ENCODE measurements around the gene LIMS1. TPM values are rescaled to one million over a fixed set of nuclear protein-coding genes. Genes with fewer than 3 reads are reported as not detected.
A peak's percentile ranks its signal among the peaks of the same experiment; 100 is the strongest.
"Not testable (repeated sequence)": the region's sequence is repeated elsewhere in the genome, so short reads cannot be mapped to it uniquely, and the experiment has no call there.

Gene LIMS1
- total and polyA plus RNA-seq, 2 of the 13 experiments (the other 11 are each of a cell fraction or from before 2014, with no cell fraction given), result 38.3 to 49.6 TPM

- H3K36me3 ChIP-seq (replicated peaks in 1 of 2; ENCODE audit: control insufficient read depth in 1 of 2, insufficient read depth in 2 of 2, low read length in 2 of 2); H3K4me2 ChIP-seq (ENCODE audit: low read depth, low read length); ATAC-seq; H3K79me2 ChIP-seq (ENCODE audit: insufficient read depth, low read length); H3K9ac ChIP-seq (ENCODE audit: insufficient read depth, low read depth, low read length); H3K4me1 ChIP-seq (ENCODE audit: insufficient read depth, low read length); CTCF ChIA-PET (ENCODE audit: low intra/inter-chr PET ratio, low total read pairs); H4K20me1 ChIP-seq (ENCODE audit: insufficient read depth, low read length); in situ Hi-C loops (cut with HindIII; ENCODE audit: extremely low pct_ligation_motif_present, low pct_unique_long_range_greater_than_20kb); DNase-seq (ENCODE audit: low spot score); H3K27me3 ChIP-seq (ENCODE audit: control insufficient read depth in 1 of 2, insufficient read depth in 2 of 2, low read length in 2 of 2); H2AFZ ChIP-seq (ENCODE audit: low read length); BruUV-seq (replicated peaks); POLR2A ChIA-PET; FAIRE-seq; H3K9me3 ChIP-seq (ENCODE audit: low read length); H3K4me3 ChIP-seq (replicated peaks in 1 of 3; ENCODE audit: insufficient read depth in 1 of 3, low read depth in 2 of 3, low read length in 3 of 3); H3K27ac ChIP-seq (ENCODE audit: extremely low read length, insufficient read depth, low read length); intact Hi-C loops (cut with micrococcal nuclease; ENCODE audit: unreplicated experiment): not testable (repeated sequence)
- 90% methylated on average over 6 of the region's 6 CpGs for WGBS (ENCODE audit: low lambda C conversion rate)
Measured at GRCh38 chr2:108653849-108654248, 119.6 kb downstream of the LIMS1 start.

GRCh38 chr2:108654521-108655125, 120.4 kb downstream of the LIMS1 start:
- H3K27me3 ChIP-seq (ENCODE audit: control insufficient read depth in 1 of 2, insufficient read depth in 2 of 2, low read length in 2 of 2); H2AFZ ChIP-seq (ENCODE audit: low read length); H3K27ac ChIP-seq (ENCODE audit: extremely low read length, insufficient read depth, low read length); H3K4me3 ChIP-seq (replicated peaks in 1 of 3; ENCODE audit: insufficient read depth in 1 of 3, low read depth in 2 of 3, low read length in 3 of 3); FAIRE-seq; H4K20me1 ChIP-seq (ENCODE audit: insufficient read depth, low read length); BruUV-seq (replicated peaks); DNase-seq (ENCODE audit: low spot score); intact Hi-C loops (cut with micrococcal nuclease; ENCODE audit: unreplicated experiment); H3K4me2 ChIP-seq (ENCODE audit: low read depth, low read length); H3K9ac ChIP-seq (ENCODE audit: insufficient read depth, low read depth, low read length); POLR2A ChIA-PET; CTCF ChIA-PET (ENCODE audit: low intra/inter-chr PET ratio, low total read pairs); H3K4me1 ChIP-seq (ENCODE audit: insufficient read depth, low read length); H3K9me3 ChIP-seq (ENCODE audit: low read length); in situ Hi-C loops (cut with HindIII; ENCODE audit: extremely low pct_ligation_motif_present, low pct_unique_long_range_greater_than_20kb); H3K36me3 ChIP-seq (replicated peaks in 1 of 2; ENCODE audit: control insufficient read depth in 1 of 2, insufficient read depth in 2 of 2, low read length in 2 of 2); H3K79me2 ChIP-seq (ENCODE audit: insufficient read depth, low read length): not testable (repeated sequence)
- ATAC-seq, result peak; percentile 65
- 94% methylated on average over 5 of the region's 13 CpGs for whole genome bisulfite sequencing (ENCODE audit: low lambda C conversion rate)

- H3K36me3 ChIP-seq (replicated peaks in 1 of 2; ENCODE audit: control insufficient read depth in 1 of 2, insufficient read depth in 2 of 2, low read length in 2 of 2); H2AFZ ChIP-seq (ENCODE audit: low read length); H3K79me2 ChIP-seq (ENCODE audit: insufficient read depth, low read length); H3K27me3 ChIP-seq (ENCODE audit: control insufficient read depth in 1 of 2, insufficient read depth in 2 of 2, low read length in 2 of 2); H3K9ac ChIP-seq (ENCODE audit: insufficient read depth, low read depth, low read length); H3K4me2 ChIP-seq (ENCODE audit: low read depth, low read length); H3K27ac ChIP-seq (ENCODE audit: extremely low read length, insufficient read depth, low read length); FAIRE-seq; ATAC-seq; CTCF ChIA-PET (ENCODE audit: low intra/inter-chr PET ratio, low total read pairs); H4K20me1 ChIP-seq (ENCODE audit: insufficient read depth, low read length); H3K4me3 ChIP-seq (replicated peaks in 1 of 3; ENCODE audit: insufficient read depth in 1 of 3, low read depth in 2 of 3, low read length in 3 of 3); H3K9me3 ChIP-seq (ENCODE audit: low read length); H3K4me1 ChIP-seq (ENCODE audit: insufficient read depth, low read length); DNase-seq (ENCODE audit: low spot score); BruUV-seq (replicated peaks); POLR2A ChIA-PET; intact Hi-C loops (cut with micrococcal nuclease; ENCODE audit: unreplicated experiment); in situ Hi-C loops (cut with HindIII; ENCODE audit: extremely low pct_ligation_motif_present, low pct_unique_long_range_greater_than_20kb): not testable (repeated sequence)
- WGBS (ENCODE audit: low lambda C conversion rate), result 94% methylated on average over 6 of the region's 13 CpGs
Measured at GRCh38 chr2:108655270-108655669, 121.0 kb downstream of the LIMS1 start.

- H3K9ac ChIP-seq (ENCODE audit: insufficient read depth, low read depth, low read length); H3K79me2 ChIP-seq (ENCODE audit: insufficient read depth, low read length); H3K9me3 ChIP-seq (ENCODE audit: low read length); in situ Hi-C loops (cut with HindIII; ENCODE audit: extremely low pct_ligation_motif_present, low pct_unique_long_range_greater_than_20kb); H3K4me1 ChIP-seq (ENCODE audit: insufficient read depth, low read length); H3K27ac ChIP-seq (ENCODE audit: extremely low read length, insufficient read depth, low read length); H4K20me1 ChIP-seq (ENCODE audit: insufficient read depth, low read length); H3K4me2 ChIP-seq (ENCODE audit: low read depth, low read length); H3K27me3 ChIP-seq (ENCODE audit: control insufficient read depth in 1 of 2, insufficient read depth in 2 of 2, low read length in 2 of 2); H3K4me3 ChIP-seq (replicated peaks in 1 of 3; ENCODE audit: insufficient read depth in 1 of 3, low read depth in 2 of 3, low read length in 3 of 3); H2AFZ ChIP-seq (ENCODE audit: low read length); intact Hi-C loops (cut with micrococcal nuclease; ENCODE audit: unreplicated experiment); BruUV-seq (replicated peaks); H3K36me3 ChIP-seq (replicated peaks in 1 of 2; ENCODE audit: control insufficient read depth in 1 of 2, insufficient read depth in 2 of 2, low read length in 2 of 2); POLR2A ChIA-PET; CTCF ChIA-PET (ENCODE audit: low intra/inter-chr PET ratio, low total read pairs); DNase-seq (ENCODE audit: low spot score); ATAC-seq; FAIRE-seq: not testable (repeated sequence)
Measured at GRCh38 chr2:108656282-108656681, 122.0 kb downstream of the LIMS1 start.
